Panc1 (cell line): Measurements from ENCODE around the gene PDE10A. TPM values are rescaled to one million over a fixed set of nuclear protein-coding genes. Genes with fewer than 3 reads are reported as not detected.

Experiments used
- ATAC-seq: fragments of 200-7000 bp; cut with Tn5 transposase; 2 replicates; pipeline ENCODE4 v1.9.1; 2020; ENCODE audit warnings: mild to moderate bottlenecking, moderate library complexity
- BruUV-seq: library from RNA; stranded (reverse); fragments of 400-500 nt; replicated peaks from 2 replicates; lab custom pipeline; 2021; lab: Mats Ljungman, UMichigan
- CTCF ChIA-PET: fragments of 300-600 bp; sonication (Branson Sonifier 250); formaldehyde crosslinking; loops from one replicate; lab custom pipeline; 2022; ENCODE audit warnings: antibody characterized with exemption; lab: Charles Lee
- POLR2A ChIA-PET: fragments of 300-600 bp; sonication (Branson Sonifier 250); formaldehyde crosslinking; loops from one replicate; lab custom pipeline; 2022; ENCODE audit warnings: antibody characterized with exemption; lab: Charles Lee
- DNase-seq: peaks from one replicate; pipeline ENCODE4 v3.0.0-alpha.2; 2010; ENCODE audit warnings: low read depth, low spot score
- H3K27ac ChIP-seq: 2 replicates; pipeline ENCODE4 v1.5.1; 2011; ENCODE audit warnings: mild to moderate bottlenecking, low read length, inconsistent platforms
- H3K27me3 ChIP-seq: fragments of 200-500 bp; sonication (Bioruptor generic); 2 replicates; pipeline ENCODE4 v1.6.0; 2014; ENCODE audit warnings: low read length, inconsistent platforms; ENCODE audit not compliant: control insufficient read depth, insufficient read depth
- H3K36me3 ChIP-seq: fragments of 200-500 bp; sonication (Bioruptor generic); 2 replicates; pipeline ENCODE4 v1.5.1; 2014; ENCODE audit warnings: inconsistent platforms, mild to moderate bottlenecking, low read length, moderate library complexity; ENCODE audit not compliant: control insufficient read depth, insufficient read depth
- H3K4me1 ChIP-seq: 2 replicates; pipeline ENCODE4 v1.5.1; 2011; ENCODE audit warnings: inconsistent platforms, mild to moderate bottlenecking, low read length, moderate library complexity; ENCODE audit not compliant: control insufficient read depth, insufficient read depth
- H3K4me3 ChIP-seq, 2 experiments: 2 replicates each; pipeline ENCODE4 v1.5.1; 2011 to 2012; ENCODE audit warnings: low read depth in 2 of 2, low read length in 2 of 2, mild to moderate bottlenecking in 2 of 2, inconsistent platforms in 1 of 2, moderate library complexity in 1 of 2
- H3K9me3 ChIP-seq: fragments of 200-500 bp; sonication (Bioruptor generic); 2 replicates; pipeline ENCODE4 v1.5.1; 2014; ENCODE audit warnings: low read depth, mild to moderate bottlenecking, inconsistent platforms, low read length, moderate library complexity; ENCODE audit not compliant: control insufficient read depth, insufficient read depth
- CTCF ChIP-seq: fragments of 450-650 bp; IDR thresholded peaks from 2 replicates; pipeline ENCODE4 v1.5.1; 2017; ENCODE audit warnings: mild to moderate bottlenecking
- POLR2AphosphoS5 ChIP-seq: IDR thresholded peaks from 2 replicates; pipeline ENCODE4 v1.6.1; 2012; ENCODE audit warnings: mild to moderate bottlenecking, low read depth, low read length, moderate library complexity
- REST ChIP-seq, 2 experiments: IDR thresholded peaks; 2 replicates each; pipeline ENCODE4 v1.6.1; 2011 to 2012; ENCODE audit warnings: low read depth in 2 of 2, control low read depth in 1 of 2, low read length in 1 of 2, mild to moderate bottlenecking in 1 of 2, moderate library complexity in 1 of 2; ENCODE audit not compliant: insufficient read depth in 1 of 2
- SIN3A ChIP-seq: IDR thresholded peaks from 2 replicates; pipeline ENCODE4 v1.6.1; 2012; ENCODE audit warnings: low read depth, mild to moderate bottlenecking, low read length, moderate library complexity, borderline replicate concordance; ENCODE audit not compliant: insufficient read depth
- TCF7L2 ChIP-seq: IDR thresholded peaks from 2 replicates; pipeline ENCODE4 v1.6.1; 2011; ENCODE audit warnings: mild to moderate bottlenecking, low read depth, low read length, inconsistent platforms
- in situ Hi-C: cut with HindIII; loops from 2 replicates; pipeline ENCODE4 v1.10.0; 2016; ENCODE audit warnings: low sequenced_read_pairs, low pct_unique_long_range_greater_than_20kb
- intact Hi-C: fragments of 100-400 bp; cut with micrococcal nuclease; formaldehyde crosslinking; loops from one replicate; pipeline ENCODE4 v1.10.0; 2022; ENCODE audit not compliant: unreplicated experiment
- total RNA-seq: library from RNA; stranded (reverse); gene quantifications from one replicate; pipeline ENCODE4 v1.2.1, GENCODE V29; 2021; ENCODE audit not compliant: unreplicated experiment

PDE10A gene
- total RNA-seq, 1 experiment from 2014 or later = 27.8 TPM

GRCh38 chr6:165511807-165512206, 151.2 kb downstream of the PDE10A start:
- Histone ChIP-seq H3K4me3 (no peak overlapping the region), H3K27ac (no peak overlapping the region), H3K4me1 (no peaks in the 10 kb centered on the region; the same call in 1 of the 2 replicates), H3K36me3 (no peaks in the 10 kb centered on the region), H3K27me3 (no peaks in the 10 kb centered on the region), H3K9me3 (no peaks in the 10 kb centered on the region)
- no TSS peak for BruUV-seq
- ChIA-PET POLR2A (no interaction called here), CTCF (no interaction called here)
- no peak for ATAC-seq
- in situ Hi-C loops = no loop called here
- intact Hi-C loops = no loop called here
- TF ChIP-seq TCF7L2 (no peak), SIN3A (no peak), CTCF (no peak), POLR2AphosphoS5 (no peak), REST (IDR thresholded peaks at IDR 0.05; ENCODE audit: insufficient read depth in 1 of 2, low read depth in 2 of 2, low read length in 1 of 2) (no peak)
- no peak for DNase-seq

GRCh38 chr6:165508321-165508869, 154.6 kb downstream of the PDE10A start:
- H3K9me3 ChIP-seq = no peaks in the 10 kb centered on the region
- no peak overlapping the region for H3K27ac ChIP-seq
- intact Hi-C loops = no loop called here
- H3K4me1 ChIP-seq = no peaks in the 10 kb centered on the region; the same call in 1 of the 2 replicates
- TF ChIP-seq TCF7L2 = no peak
- no peak for TF ChIP-seq CTCF
- no peak for TF ChIP-seq REST (IDR thresholded peaks at IDR 0.05; ENCODE audit: insufficient read depth in 1 of 2, low read depth in 2 of 2, low read length in 1 of 2)
- no peak for TF ChIP-seq POLR2AphosphoS5
- TF ChIP-seq SIN3A = no peak
- BruUV-seq = no TSS peak
- no peaks in the 10 kb centered on the region for H3K36me3 ChIP-seq
- ATAC-seq (0 out of 2 replicates have a peak, but pooled peaks have one; percentile 42), DNase-seq (no peak)
- H3K27me3 ChIP-seq = no peaks in the 10 kb centered on the region
- CTCF ChIA-PET = no interaction called here
- POLR2A ChIA-PET = no interaction called here
- in situ Hi-C loops = no loop called here
- no peak overlapping the region for H3K4me3 ChIP-seq
